ENCODE results near the gene DBI. TPM values are rescaled to one million over a fixed set of nuclear protein-coding genes. Genes with fewer than 3 reads are reported as not detected.

Gene DBI
- total RNA-seq, 1 experiment from 2014 or later, result 129 TPM

GRCh38 chr2:119341684-119342083 lies 25.1 kb upstream of the DBI start:
- TF ChIP-seq FOSL1 (IDR thresholded peaks at IDR 0.05; ENCODE audit: low read depth) (no peak), SIN3A (IDR thresholded peaks at IDR 0.05; ENCODE audit: low read depth) (no peak), ATF3 (IDR thresholded peaks at IDR 0.05) (no peak), EGR1 (IDR thresholded peaks at IDR 0.05; ENCODE audit: low read depth) (no peak), CEBPB (IDR thresholded peaks at IDR 0.05; ENCODE audit: low read depth) (no peak), REST (IDR thresholded peaks at IDR 0.05; ENCODE audit: low read depth) (no peak), POLR2AphosphoS5 (IDR thresholded peaks at IDR 0.05; ENCODE audit: low read depth, low read length) (no peak), TCF7L2 (IDR thresholded peaks at IDR 0.05; ENCODE audit: borderline replicate concordance, extremely low read depth, insufficient read depth, insufficient read length) (no peak), SP1 (IDR thresholded peaks at IDR 0.05; ENCODE audit: low read depth) (no peak), MAX (IDR thresholded peaks at IDR 0.05) (no peak), ZNF274 (IDR thresholded peaks at IDR 0.05; ENCODE audit: low read depth, low read length) (no peak), EZH2 (IDR thresholded peaks at IDR 0.05) (no peak), ZFX (IDR thresholded peaks at IDR 0.05) (no peak), ZBTB33 (IDR thresholded peaks at IDR 0.05; ENCODE audit: extremely low read depth, insufficient replicate concordance, low read length) (no peak), RAD21 (IDR thresholded peaks at IDR 0.05; ENCODE audit: low read depth) (no peak), SRF (IDR thresholded peaks at IDR 0.05; ENCODE audit: low read depth) (no peak), CTCF (IDR thresholded peaks at IDR 0.05 in 2 of 3, conservative IDR thresholded peaks at IDR 0.05 in 1 of 3; ENCODE audit: borderline replicate concordance in 1 of 3, insufficient read depth in 1 of 3, low read depth in 2 of 3, low read length in 2 of 3) (no peak), CBX3 (IDR thresholded peaks at IDR 0.05; ENCODE audit: low read depth) (no peak), EZH2phosphoT487 (IDR thresholded peaks at IDR 0.05; ENCODE audit: borderline replicate concordance) (no peak), POLR2A (IDR thresholded peaks at IDR 0.05; ENCODE audit: borderline replicate concordance, extremely low read depth, insufficient read depth, insufficient read length) (no peak)
- no TSS peak for BruUV-seq (replicated peaks)
- CTCF ChIA-PET, result no interaction called here

More at GRCh38 chr2:119341684-119342083, 25.1 kb upstream of the DBI start:
- no peaks in the 10 kb centered on the region for H3K9me3 ChIP-seq (ENCODE audit: control insufficient read depth in 1 of 2, insufficient read depth in 1 of 2, low read depth in 1 of 2, low read length in 2 of 2)
- no peaks in the 10 kb centered on the region for H3K4me1 ChIP-seq (ENCODE audit: control insufficient read depth in 1 of 2, insufficient read depth in 2 of 2, low read length in 2 of 2)
- no peak overlapping the region for H3K4me3 ChIP-seq (replicated peaks in 1 of 2; ENCODE audit: low read depth in 1 of 2, low read length in 2 of 2)
- H4K20me1 ChIP-seq (ENCODE audit: insufficient read depth), result no peaks in the 10 kb centered on the region
- no peak overlapping the region for H3K9ac ChIP-seq (ENCODE audit: low read length)
- peaks cover 3% of the 10 kb centered on the region; the same call in 1 of the 2 replicates for H3K79me2 ChIP-seq (ENCODE audit: insufficient read depth, low read length)
- H3K9me2 ChIP-seq (ENCODE audit: insufficient read depth), result no peaks in the 10 kb centered on the region
- intact Hi-C loops (cut with micrococcal nuclease), result no loop called here
- H2AFZ ChIP-seq (ENCODE audit: low read depth, low read length, poor library complexity, severe bottlenecking), result no peak overlapping the region
- POLR2A ChIA-PET, result no interaction called here
- H3K27ac ChIP-seq (ENCODE audit: low read depth, low read length), result no peak overlapping the region
- H3K4me2 ChIP-seq (ENCODE audit: low read length), result no peak overlapping the region
- DNase-seq (ENCODE audit: low read depth, low spot score), result no peak
- no peaks in the 10 kb centered on the region for H3K27me3 ChIP-seq (ENCODE audit: insufficient read depth, low read length)
- H3K36me3 ChIP-seq (ENCODE audit: control insufficient read depth in 1 of 2, insufficient read depth in 2 of 2, low read length in 2 of 2), result 0 out of 4 replicates have a peak, but pooled peaks cover 0 to 4% of the 10 kb centered on the region in 2 experiments
- no peak for ATAC-seq
- RAD21 ChIA-PET (ENCODE audit: low non-redundant PET in 1 of 2, low total read pairs in 2 of 2, uncharacterized antibody in 2 of 2, unreplicated experiment in 2 of 2), result no interaction called here

All from HCT116 (cell line).